ENCODE measurements around the gene BCL3.
A peak's percentile ranks its signal among the peaks of the same experiment; 100 is the strongest.

BCL3 gene

GRCh38 chr19:44753932-44754749 is 5.6 kb downstream of the BCL3 start:
- peaks cover 13% of the 10 kb centered on the region for H3K4me1 ChIP-seq (ENCODE audit: insufficient read depth, low read length)
- H3K9me3 ChIP-seq (ENCODE audit: control insufficient read depth, insufficient read depth, low read length) = no peaks in the 10 kb centered on the region
- peak overlapping the region; percentile 64; the same call in 1 of the 2 replicates for H3K9ac ChIP-seq (ENCODE audit: low read depth, low read length)
- H3K36me3 ChIP-seq (ENCODE audit: insufficient read depth, low read length) = no peaks in the 10 kb centered on the region

GRCh38 chr19:44754750-44755080 is 6.2 kb downstream of the BCL3 start:
- no peaks in the 10 kb centered on the region for H3K9me3 ChIP-seq (ENCODE audit: control insufficient read depth, insufficient read depth, low read length)
- no peaks in the 10 kb centered on the region for H3K36me3 ChIP-seq (ENCODE audit: insufficient read depth, low read length)
- H3K9ac ChIP-seq (ENCODE audit: low read depth, low read length) = peak overlapping the region; percentile 64; the same call in 1 of the 2 replicates
- peaks cover 13% of the 10 kb centered on the region for H3K4me1 ChIP-seq (ENCODE audit: insufficient read depth, low read length)

- peaks cover 13% of the 10 kb centered on the region for H3K4me1 ChIP-seq (ENCODE audit: insufficient read depth, low read length)
- no peaks in the 10 kb centered on the region for H3K36me3 ChIP-seq (ENCODE audit: insufficient read depth, low read length)
- no peaks in the 10 kb centered on the region for H3K9me3 ChIP-seq (ENCODE audit: control insufficient read depth, insufficient read depth, low read length)
- H3K9ac ChIP-seq (ENCODE audit: low read depth, low read length) = 0 out of 2 replicates have a peak overlapping the region, but pooled peaks have one; percentile 64
Measured at GRCh38 chr19:44755219-44755618, 6.7 kb downstream of the BCL3 start.

GRCh38 chr19:44756089-44756562 is 7.6 kb downstream of the BCL3 start:
- H3K36me3 ChIP-seq (ENCODE audit: insufficient read depth, low read length) = no peaks in the 10 kb centered on the region
- H3K4me1 ChIP-seq (ENCODE audit: insufficient read depth, low read length) = peaks cover 13% of the 10 kb centered on the region
- no peaks in the 10 kb centered on the region for H3K9me3 ChIP-seq (ENCODE audit: control insufficient read depth, insufficient read depth, low read length)
- no peak overlapping the region for H3K9ac ChIP-seq (ENCODE audit: low read depth, low read length)

GRCh38 chr19:44757057-44757734 is 8.7 kb downstream of the BCL3 start:
- peak overlapping the region; percentile 72; the same call in 1 of the 2 replicates for H3K9ac ChIP-seq (ENCODE audit: low read depth, low read length)
- no peaks in the 10 kb centered on the region for H3K36me3 ChIP-seq (ENCODE audit: insufficient read depth, low read length)
- H3K4me1 ChIP-seq (ENCODE audit: insufficient read depth, low read length) = peaks cover 13% of the 10 kb centered on the region
- H3K9me3 ChIP-seq (ENCODE audit: control insufficient read depth, insufficient read depth, low read length) = no peaks in the 10 kb centered on the region

GRCh38 chr19:44757735-44758505 is 9.4 kb downstream of the BCL3 start:
- Histone ChIP-seq H3K9me3 (ENCODE audit: control insufficient read depth, insufficient read depth, low read length) (no peaks in the 10 kb centered on the region), H3K36me3 (ENCODE audit: insufficient read depth, low read length) (no peaks in the 10 kb centered on the region), H3K9ac (ENCODE audit: low read depth, low read length) (peak overlapping the region; percentile 72), H3K4me1 (ENCODE audit: insufficient read depth, low read length) (peaks cover 9% of the 10 kb centered on the region)

- H3K4me1 ChIP-seq (ENCODE audit: insufficient read depth, low read length) = peaks cover 6% of the 10 kb centered on the region; the same call in 1 of the 2 replicates
- peak overlapping the region; percentile 72; the same call in 1 of the 2 replicates for H3K9ac ChIP-seq (ENCODE audit: low read depth, low read length)
- no peaks in the 10 kb centered on the region for H3K9me3 ChIP-seq (ENCODE audit: control insufficient read depth, insufficient read depth, low read length)
- no peaks in the 10 kb centered on the region for H3K36me3 ChIP-seq (ENCODE audit: insufficient read depth, low read length)
Measured at GRCh38 chr19:44758596-44758995, 10.1 kb downstream of the BCL3 start.

- peaks cover 6% of the 10 kb centered on the region; the same call in 1 of the 2 replicates for H3K4me1 ChIP-seq (ENCODE audit: insufficient read depth, low read length)
- no peaks in the 10 kb centered on the region for H3K9me3 ChIP-seq (ENCODE audit: control insufficient read depth, insufficient read depth, low read length)
- no peaks in the 10 kb centered on the region for H3K36me3 ChIP-seq (ENCODE audit: insufficient read depth, low read length)
- no peak overlapping the region for H3K9ac ChIP-seq (ENCODE audit: low read depth, low read length)
Measured at GRCh38 chr19:44759083-44759804, 10.7 kb downstream of the BCL3 start.

GRCh38 chr19:44762038-44762437 is 13.5 kb downstream of the BCL3 start:
- H3K4me1 ChIP-seq (ENCODE audit: insufficient read depth, low read length) = no peaks in the 10 kb centered on the region; the same call in 1 of the 2 replicates
- H3K36me3 ChIP-seq (ENCODE audit: insufficient read depth, low read length) = no peaks in the 10 kb centered on the region

GRCh38 chr19:44765033-44765948 is 16.8 kb downstream of the BCL3 start:
- Histone ChIP-seq H3K36me3 (ENCODE audit: insufficient read depth, low read length) (no peaks in the 10 kb centered on the region), H3K9me3 (ENCODE audit: control insufficient read depth, insufficient read depth, low read length) (peaks cover 7% of the 10 kb centered on the region; the same call in 1 of the 2 replicates), H3K4me1 (ENCODE audit: insufficient read depth, low read length) (no peaks in the 10 kb centered on the region), H3K9ac (ENCODE audit: low read depth, low read length) (no peak overlapping the region)

More at GRCh38 chr19:44762038-44762437, 13.5 kb downstream of the BCL3 start:
- no peaks in the 10 kb centered on the region for H3K9me3 ChIP-seq (ENCODE audit: control insufficient read depth, insufficient read depth, low read length)
- no peak overlapping the region for H3K9ac ChIP-seq (ENCODE audit: low read depth, low read length)

GRCh38 chr19:44765949-44766335 is 17.4 kb downstream of the BCL3 start:
- H3K9ac ChIP-seq (ENCODE audit: low read depth, low read length) = no peak overlapping the region
- no peaks in the 10 kb centered on the region for H3K4me1 ChIP-seq (ENCODE audit: insufficient read depth, low read length)
- no peaks in the 10 kb centered on the region for H3K36me3 ChIP-seq (ENCODE audit: insufficient read depth, low read length)
- peaks cover 7% of the 10 kb centered on the region; the same call in 1 of the 2 replicates for H3K9me3 ChIP-seq (ENCODE audit: control insufficient read depth, insufficient read depth, low read length)

- no peak overlapping the region for H3K9ac ChIP-seq (ENCODE audit: low read depth, low read length)
- H3K4me1 ChIP-seq (ENCODE audit: insufficient read depth, low read length) = no peaks in the 10 kb centered on the region
- peaks cover 7% of the 10 kb centered on the region; the same call in 1 of the 2 replicates for H3K9me3 ChIP-seq (ENCODE audit: control insufficient read depth, insufficient read depth, low read length)
- H3K36me3 ChIP-seq (ENCODE audit: insufficient read depth, low read length) = no peaks in the 10 kb centered on the region
Measured at GRCh38 chr19:44767295-44768180, 19.0 kb downstream of the BCL3 start.
